ENCODE data around the gene TMPRSS11F.

GRCh38 chr4:68038272-68038671 lies 91.4 kb downstream of the TMPRSS11F start:
- TF ChIP-seq CTCF (IDR thresholded peaks at IDR 0.05) (no peak), ZFX (IDR thresholded peaks at IDR 0.05; ENCODE audit: borderline replicate concordance) (no peak)

Measured in 22Rv1 (cell line).